ENCODE results near the gene TRIM37.

The TRIM37 gene

DNA sequence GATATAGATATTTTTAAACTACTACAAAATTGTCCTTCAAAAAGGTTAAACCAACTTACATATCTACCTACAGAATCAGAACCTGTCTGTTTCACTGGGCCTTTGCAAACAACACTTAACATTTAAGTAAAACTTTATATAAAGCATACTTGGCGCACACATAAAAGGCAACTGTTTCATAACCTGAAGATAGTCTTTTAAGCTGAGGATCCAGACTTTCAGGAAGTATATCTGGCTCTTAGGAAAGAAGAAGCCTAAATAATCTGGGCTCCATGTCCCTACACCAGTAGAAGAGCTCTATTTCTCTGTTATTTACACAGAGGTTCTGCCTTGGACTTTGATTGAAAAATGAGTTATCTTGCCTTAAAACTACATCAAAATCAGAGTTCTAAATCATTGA, 75.9 kb downstream of the TRIM37 start:
- DNase-seq: no peak

DNA sequence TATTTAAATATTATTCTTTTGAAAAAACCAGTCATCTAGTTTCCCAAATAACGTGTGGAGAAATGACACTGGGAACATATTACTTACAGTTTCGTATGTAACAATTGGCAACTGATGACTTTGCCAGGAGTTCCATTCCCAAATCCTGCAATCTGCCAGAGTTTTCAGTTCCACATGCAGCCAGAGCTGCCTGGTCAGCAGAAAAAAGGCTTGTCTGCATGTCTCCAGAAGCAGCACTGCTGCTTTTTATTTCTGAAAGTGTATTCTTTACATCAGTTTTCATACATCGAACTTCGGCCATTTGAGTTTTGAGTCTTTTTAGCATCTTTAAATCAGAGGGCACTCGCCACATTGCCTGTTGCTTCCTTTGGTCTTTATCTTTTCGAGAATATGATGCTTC, 78.4 kb downstream of the TRIM37 start:
- DNase-seq: no peak

GRCh38 chr17:59027750-59028149, 78.9 kb downstream of the TRIM37 start:
- DNase-seq: no peak

DNA sequence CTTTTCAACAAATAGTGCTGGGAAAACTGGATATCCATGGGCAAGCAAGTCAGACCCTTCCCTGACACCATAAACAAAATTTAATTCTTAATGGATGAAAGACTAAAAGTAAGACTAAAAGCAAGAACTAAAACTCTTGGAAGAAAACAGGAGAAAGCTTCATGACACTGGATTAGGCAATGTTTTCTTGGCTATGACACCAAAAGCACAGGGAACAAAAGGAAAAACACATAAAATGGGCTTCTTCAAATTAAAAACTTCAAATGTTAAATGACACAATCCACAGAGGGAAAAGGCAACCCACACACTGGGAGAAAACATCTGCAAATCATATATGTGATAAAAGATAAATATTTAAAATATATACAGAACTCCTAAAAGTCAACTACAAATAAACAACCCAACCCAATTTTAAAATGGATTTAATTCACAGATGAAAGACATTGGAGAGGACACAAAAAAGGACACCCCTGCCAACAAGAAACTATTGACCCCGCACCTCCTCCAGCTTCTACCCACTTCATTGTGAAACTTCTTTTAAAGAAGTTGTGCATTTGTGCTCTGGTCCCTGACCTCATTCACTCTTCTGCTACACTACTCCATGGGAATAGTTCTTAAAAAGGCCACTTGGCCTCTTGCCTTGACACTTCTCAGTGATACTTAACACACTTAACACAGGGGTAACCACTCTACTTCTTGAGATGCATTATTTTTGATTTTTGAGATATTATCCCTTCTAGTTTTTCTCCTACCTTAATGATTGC, 80.3 kb downstream of the TRIM37 start:
- no peak for DNase-seq

GRCh38 chr17:59024916-59025315, 81.8 kb downstream of the TRIM37 start:
- no peak for DNase-seq

GRCh38 chr17:59018019-59018418, 88.7 kb downstream of the TRIM37 start:
- DNase-seq: no peak

DNA sequence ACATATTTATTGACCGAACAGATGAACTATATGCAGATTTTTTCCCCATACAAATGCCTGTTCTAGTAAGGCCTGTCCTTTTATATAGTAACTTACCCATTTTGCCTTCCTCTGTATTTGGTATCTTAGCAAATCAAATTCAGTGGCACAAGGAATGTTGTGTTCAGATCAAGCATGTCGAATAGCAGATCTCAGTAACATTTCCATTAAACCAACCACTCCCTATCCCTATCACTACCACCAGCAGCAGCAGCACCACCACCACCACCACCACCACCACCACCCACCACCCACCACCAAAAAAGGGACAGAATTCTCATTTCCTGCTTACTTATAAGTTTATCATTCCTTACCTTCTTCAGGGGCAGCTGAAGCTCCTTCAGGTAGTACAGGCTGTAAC, 94.7 kb downstream of the TRIM37 start:
- DNase-seq: no peak

DNA sequence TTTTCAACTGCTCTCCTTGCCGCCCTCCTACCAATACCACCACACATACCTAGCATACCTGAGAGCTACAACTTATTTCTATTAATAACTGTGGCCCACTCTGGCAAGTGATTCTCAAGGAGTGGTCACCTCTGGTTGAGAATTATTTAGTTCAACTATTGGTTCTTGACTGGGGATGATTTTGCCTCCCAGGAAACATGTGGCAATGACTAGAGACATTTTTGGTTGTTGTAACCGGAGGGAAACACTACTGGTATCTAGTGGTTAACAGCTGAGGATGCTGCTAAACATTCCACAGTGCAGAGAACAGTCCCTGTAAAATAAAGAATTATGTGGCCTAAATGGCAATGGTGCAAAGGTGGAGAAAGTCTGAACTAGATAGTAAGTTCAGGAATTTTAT, 96.7 kb downstream of the TRIM37 start:
- no peak for DNase-seq

- DNase-seq: no peak
Measured at GRCh38 chr17:59008737-59009136, 97.9 kb downstream of the TRIM37 start.

- no peak for DNase-seq
Measured at GRCh38 chr17:59007995-59008394, 98.7 kb downstream of the TRIM37 start.

DNA sequence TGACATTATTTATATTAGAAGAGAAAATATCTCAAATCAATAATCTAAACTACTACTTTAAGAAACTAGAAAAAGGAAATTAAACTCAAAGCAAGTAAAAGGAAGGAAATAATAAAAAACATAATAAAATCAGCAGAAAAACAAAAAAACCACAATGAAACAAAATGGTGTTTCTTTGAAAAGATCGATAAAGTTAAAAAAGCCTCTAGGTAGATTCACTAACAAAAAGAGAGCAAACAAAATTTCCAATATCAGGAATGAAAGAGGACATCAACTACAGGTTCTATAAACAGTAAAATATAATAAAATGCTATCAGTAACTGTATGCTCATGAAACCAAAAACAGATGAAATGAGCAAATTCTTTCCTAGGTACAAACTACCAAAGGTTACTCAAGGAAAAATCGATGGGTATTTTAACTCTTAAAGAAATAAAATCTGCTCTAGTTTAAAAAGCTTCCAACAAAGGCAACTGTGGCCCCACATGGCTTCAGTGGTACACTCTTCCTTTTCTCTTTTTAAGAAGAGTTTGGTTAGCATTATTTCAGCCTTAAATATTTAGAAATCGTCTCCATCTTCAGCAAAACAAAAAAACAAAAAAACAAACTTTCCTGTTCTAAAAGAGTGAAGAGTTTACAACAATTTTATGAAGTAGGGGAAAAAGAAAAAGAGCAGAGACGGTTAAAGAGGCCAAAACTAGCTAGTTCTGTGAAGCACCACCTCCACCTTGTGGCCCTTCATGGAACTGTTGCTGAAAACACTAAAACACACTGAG, 102.2 kb downstream of the TRIM37 start:
- DNase-seq: peak; percentile 63 to 68

DNA sequence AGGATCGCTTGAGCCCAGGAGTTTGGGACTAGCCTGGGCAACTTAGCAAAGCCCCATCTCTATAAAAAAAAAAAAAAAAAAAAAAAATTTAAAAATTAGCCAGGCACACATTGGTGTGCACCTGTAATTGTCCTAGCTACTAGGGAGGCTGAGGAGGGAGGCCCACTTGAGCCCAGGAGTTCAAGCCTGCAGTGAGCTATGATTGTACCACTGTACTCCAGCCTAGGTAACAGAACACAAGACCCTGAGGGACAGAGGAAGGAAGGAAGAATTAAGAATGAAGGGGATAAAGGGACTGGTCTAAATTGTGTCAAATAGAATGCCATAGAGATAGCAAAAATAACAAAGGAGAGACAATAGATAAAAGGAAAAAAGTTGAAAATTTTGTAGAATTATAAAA, 102.8 kb downstream of the TRIM37 start:
- no peak for DNase-seq

GRCh38 chr17:59002848-59003247, 103.8 kb downstream of the TRIM37 start:
- DNase-seq: no peak

- no peak for DNase-seq
Measured at GRCh38 chr17:59002126-59002525, 104.6 kb downstream of the TRIM37 start.

DNA sequence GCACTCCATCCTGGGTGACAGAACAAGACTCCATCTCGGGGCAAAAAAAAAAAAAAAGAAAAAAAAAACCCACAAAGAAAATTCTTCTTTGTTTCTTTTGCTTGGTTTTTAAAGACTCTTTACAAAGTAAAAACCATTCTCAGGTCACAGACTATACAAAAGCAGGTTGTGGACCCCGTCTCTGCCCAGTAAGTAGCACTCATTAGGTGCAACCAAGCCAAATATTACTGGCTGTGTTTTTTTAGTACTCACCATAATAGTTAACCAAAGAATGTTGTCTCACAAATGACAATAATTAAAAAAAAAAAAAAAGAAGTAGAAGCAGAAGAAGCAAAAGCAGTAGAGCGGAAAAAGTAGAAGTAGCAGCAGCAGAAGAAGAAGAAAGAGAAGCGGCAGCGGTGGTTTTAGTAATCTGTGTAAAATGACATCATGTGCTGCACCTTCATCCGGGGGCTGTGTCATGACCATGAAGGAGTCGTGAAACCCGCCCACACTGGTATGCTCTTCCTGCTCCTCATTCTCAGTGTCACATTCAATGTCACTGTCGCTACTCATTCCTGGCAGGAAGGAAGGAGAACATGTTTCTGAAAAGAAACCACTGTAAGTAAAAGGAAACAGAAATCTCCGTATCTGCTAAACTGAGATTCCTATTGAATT, 105.4 kb downstream of the TRIM37 start:
- peak; percentile 57 to 65 for DNase-seq

DNA sequence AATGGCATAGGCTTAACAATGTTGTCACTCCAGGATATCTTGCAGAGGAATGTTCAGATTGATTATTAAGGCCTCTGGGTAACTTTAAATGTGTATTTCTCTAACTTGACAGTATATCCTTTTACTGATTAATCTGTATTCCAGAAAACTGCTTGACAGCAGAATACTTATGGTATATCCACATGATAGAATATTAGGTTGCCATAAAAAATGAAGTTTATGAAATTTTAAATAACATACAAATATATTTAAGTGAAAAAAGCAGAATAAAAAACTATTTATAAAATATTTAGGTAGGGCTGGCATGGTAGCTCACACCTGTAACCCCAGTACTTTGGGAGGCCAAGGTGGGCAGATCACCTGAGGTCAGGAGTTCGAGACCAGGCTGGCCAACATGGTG, 106.7 kb downstream of the TRIM37 start:
- DNase-seq: no peak

- DNase-seq: no peak
Measured at GRCh38 chr17:58999500-58999899, 107.2 kb downstream of the TRIM37 start.

DNA sequence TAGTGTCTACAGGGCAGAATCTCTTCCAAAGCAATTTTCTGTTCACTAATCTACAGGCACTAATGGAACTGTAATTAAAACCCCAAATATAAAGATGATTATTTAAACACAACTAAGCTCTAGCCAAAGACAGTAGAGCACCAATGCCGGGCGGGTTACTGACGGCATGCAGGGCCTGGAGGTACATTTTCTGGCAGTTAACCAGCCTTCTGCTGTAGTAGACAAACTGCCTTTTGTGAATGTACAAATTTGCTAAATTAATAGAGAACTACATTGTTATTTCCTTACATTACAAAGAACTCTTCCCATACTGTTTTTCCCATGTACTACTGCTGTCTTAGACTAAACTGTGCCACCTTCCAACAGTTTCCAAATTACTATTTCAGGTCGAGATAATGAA, 107.8 kb downstream of the TRIM37 start:
- DNase-seq: no peak

- no peak for DNase-seq
Measured at GRCh38 chr17:58997756-58998553, 108.7 kb downstream of the TRIM37 start.

GRCh38 chr17:58996968-58997367, 109.7 kb downstream of the TRIM37 start:
- no peak for DNase-seq

GRCh38 chr17:58995247-58995940, 111.3 kb downstream of the TRIM37 start:
- no peak for DNase-seq

DNA sequence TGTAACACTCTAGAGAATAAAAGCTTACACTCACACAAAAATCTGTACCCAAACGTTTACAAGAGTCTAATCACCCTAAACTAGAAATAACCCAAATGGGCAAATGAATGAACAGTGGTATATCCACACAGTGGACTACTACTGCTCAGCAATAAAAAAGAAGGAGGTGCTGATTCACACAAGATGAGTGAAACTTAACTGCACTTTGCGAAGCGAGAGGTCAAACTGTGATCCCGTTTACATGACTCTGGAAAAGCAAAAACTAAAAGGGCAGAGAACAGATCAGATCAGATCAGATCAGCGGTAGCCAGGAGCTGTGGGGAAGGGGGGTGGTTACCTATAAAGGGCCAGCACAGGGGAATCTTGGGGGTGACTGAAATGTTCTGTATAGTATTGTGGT, 113.4 kb downstream of the TRIM37 start:
- DNase-seq: no peak
